H9 (cell line): ENCODE measurements around the gene ACSM4. TPM values are rescaled to one million over a fixed set of nuclear protein-coding genes. Genes with fewer than 3 reads are reported as not detected.

ENCODE experiments used
- DNase-seq: peaks from one replicate; pipeline ENCODE4 v3.0.0-alpha.2; 2017
- H2AFZ ChIP-seq: one replicate; pipeline ENCODE4 v1.6.1; 2013; ENCODE audit warnings: mild to moderate bottlenecking, low read length, control low read depth, moderate library complexity
- H2AK5ac ChIP-seq: 2 replicates; pipeline ENCODE4 v1.6.1; 2013; ENCODE audit warnings: low read length, control low read depth, mixed read lengths; ENCODE audit not compliant: insufficient read length
- H2BK120ac ChIP-seq: one replicate; pipeline ENCODE4 v1.6.1; 2013; ENCODE audit warnings: low read depth, mild to moderate bottlenecking, low read length, control low read depth, inconsistent platforms; ENCODE audit not compliant: poor library complexity, severe bottlenecking
- H2BK12ac ChIP-seq: 2 replicates; pipeline ENCODE4 v1.6.1; 2013; ENCODE audit warnings: low read length, control low read depth, mixed read lengths, low read depth; ENCODE audit not compliant: insufficient read length
- H2BK15ac ChIP-seq: 2 replicates; pipeline ENCODE4 v1.6.1; 2013; ENCODE audit warnings: low read depth, low read length, control low read depth
- H2BK20ac ChIP-seq: one replicate; pipeline ENCODE4 v1.6.1; 2013; ENCODE audit warnings: low read depth, mild to moderate bottlenecking, low read length, control low read depth, inconsistent platforms; ENCODE audit not compliant: poor library complexity, severe bottlenecking
- H2BK5ac ChIP-seq: 2 replicates; pipeline ENCODE4 v1.6.1; 2013; ENCODE audit warnings: low read length, control low read depth, mixed read lengths; ENCODE audit not compliant: insufficient read length
- H3K14ac ChIP-seq: 2 replicates; pipeline ENCODE4 v1.6.1; 2013; ENCODE audit warnings: low read length, control low read depth; ENCODE audit not compliant: insufficient read depth
- H3K18ac ChIP-seq: 2 replicates; pipeline ENCODE4 v1.6.1; 2013; ENCODE audit warnings: low read depth, mild to moderate bottlenecking, mixed read lengths, low read length, control low read depth; ENCODE audit not compliant: insufficient read length
- H3K23ac ChIP-seq: 2 replicates; pipeline ENCODE4 v1.6.1; 2013; ENCODE audit warnings: low read length, control low read depth, mixed read lengths, low read depth; ENCODE audit not compliant: insufficient read length
- H3K23me2 ChIP-seq: 2 replicates; pipeline ENCODE4 v1.6.1; 2013; ENCODE audit warnings: low read depth, mild to moderate bottlenecking, mixed read lengths, low read length, control low read depth; ENCODE audit not compliant: insufficient read length, poor library complexity, severe bottlenecking
- H3K27ac ChIP-seq: 2 replicates; pipeline ENCODE4 v1.5.1; 2013; ENCODE audit warnings: low read length, control low read depth, mixed read lengths, low read depth; ENCODE audit not compliant: insufficient read length
- H3K27me3 ChIP-seq: 2 replicates; pipeline ENCODE4 v1.6.1; 2013; ENCODE audit warnings: low read length, control low read depth, inconsistent platforms; ENCODE audit not compliant: insufficient read depth
- H3K4ac ChIP-seq: 2 replicates; pipeline ENCODE4 v1.6.1; 2013; ENCODE audit warnings: low read depth, mild to moderate bottlenecking, control low read depth, inconsistent platforms, low read length, moderate library complexity
- H3K4me1 ChIP-seq: 2 replicates; pipeline ENCODE4 v1.6.1; 2013; ENCODE audit warnings: low read length, control low read depth, inconsistent platforms; ENCODE audit not compliant: insufficient read depth
- H3K4me2 ChIP-seq: 2 replicates; pipeline ENCODE4 v1.6.1; 2013; ENCODE audit warnings: low read length, control low read depth, mixed read lengths; ENCODE audit not compliant: insufficient read length, insufficient read depth
- H3K56ac ChIP-seq: 2 replicates; pipeline ENCODE4 v1.6.1; 2013; ENCODE audit warnings: low read depth, mild to moderate bottlenecking, mixed read lengths, low read length, control low read depth; ENCODE audit not compliant: insufficient read length
- H3K79me1 ChIP-seq: 2 replicates; pipeline ENCODE4 v1.6.1; 2013; ENCODE audit warnings: low read depth, mild to moderate bottlenecking, moderate library complexity, low read length, control low read depth, inconsistent platforms; ENCODE audit not compliant: insufficient read depth, poor library complexity, severe bottlenecking
- H3K79me2 ChIP-seq: 2 replicates; pipeline ENCODE4 v1.6.1; 2013; ENCODE audit warnings: low read length, control low read depth, inconsistent platforms; ENCODE audit not compliant: insufficient read depth
- H3K9ac ChIP-seq: 2 replicates; pipeline ENCODE4 v1.6.1; 2013; ENCODE audit warnings: low read length, control low read depth, mixed read lengths; ENCODE audit not compliant: insufficient read length; ENCODE audit errors: extremely low read depth
- H3K9me3 ChIP-seq: one replicate; pipeline ENCODE4 v1.6.1; 2013; ENCODE audit warnings: low read depth, low read length, inconsistent platforms; ENCODE audit not compliant: control insufficient read depth
- H3T11ph ChIP-seq: one replicate; pipeline ENCODE4 v1.6.1; 2013; ENCODE audit warnings: mild to moderate bottlenecking, low read length, control low read depth, inconsistent platforms
- H4K20me1 ChIP-seq: one replicate; pipeline ENCODE4 v1.6.1; 2013; ENCODE audit not compliant: control insufficient read depth, insufficient read length, insufficient read depth
- H4K5ac ChIP-seq: 2 replicates; pipeline ENCODE4 v1.6.1; 2013; ENCODE audit warnings: low read depth, mild to moderate bottlenecking, mixed read lengths, low read length, control low read depth; ENCODE audit not compliant: insufficient read length
- H4K8ac ChIP-seq: replicated peaks from 2 replicates; pipeline ENCODE4 v1.6.1; 2013; ENCODE audit warnings: low read length, control low read depth, mixed read lengths, low read depth; ENCODE audit not compliant: insufficient read length
- H4K91ac ChIP-seq: 2 replicates; pipeline ENCODE4 v1.6.1; 2013; ENCODE audit warnings: low read depth, mild to moderate bottlenecking, moderate library complexity, mixed read lengths, low read length, control low read depth; ENCODE audit not compliant: insufficient read length
- H3K27ac Mint-ChIP-seq, 3 experiments: 2 replicates in 2 of 3; 3 replicates in 1 of 3; pipeline ENCODE4 v1.8.0; 2020 to 2021; ENCODE audit warnings: mixed read lengths in 3 of 3, mild to moderate bottlenecking in 1 of 3, moderate library complexity in 1 of 3
- H3K27me3 Mint-ChIP-seq: 2 replicates; pipeline ENCODE4 v1.8.0; 2021; ENCODE audit warnings: low read depth, mild to moderate bottlenecking, moderate library complexity, mixed read lengths
- H3K36me3 Mint-ChIP-seq, 3 experiments: 2 replicates in 2 of 3; 3 replicates in 1 of 3; pipeline ENCODE4 v1.8.0; 2020 to 2021; ENCODE audit warnings: low read depth in 3 of 3, mixed read lengths in 3 of 3; ENCODE audit not compliant: insufficient read depth in 1 of 3
- H3K4me1 Mint-ChIP-seq, 2 experiments: 2 replicates each; pipeline ENCODE4 v1.8.0; 2020; ENCODE audit warnings: mixed read lengths in 2 of 2
- H3K4me3 Mint-ChIP-seq, 2 experiments: 2 replicates in 1 of 2; 3 replicates in 1 of 2; pipeline ENCODE4 v1.8.0; 2020 to 2021; ENCODE audit warnings: mild to moderate bottlenecking in 2 of 2, mixed read lengths in 2 of 2, moderate library complexity in 1 of 2
- H3K9me3 Mint-ChIP-seq, 2 experiments: 2 replicates in 1 of 2; 3 replicates in 1 of 2; pipeline ENCODE4 v1.8.0; 2020; ENCODE audit warnings: mild to moderate bottlenecking in 2 of 2, mixed read lengths in 2 of 2, moderate library complexity in 1 of 2
- CTCF ChIP-seq: fragments of 200-600 bp; sonication (generic); conservative IDR thresholded peaks from 3 replicates; pipeline ENCODE4 v1.8.0; 2021; ENCODE audit warnings: antibody characterized with exemption, mild to moderate bottlenecking
- WGBS: extraction: QIAGEN DNeasy Blood & Tissue Kit; methylation state at CpG from one replicate; pipeline ENCODE4 v1.1.7; 2013; ENCODE audit warnings: missing lambda C conversion rate, low lambda C conversion rate, mixed read lengths; ENCODE audit not compliant: insufficient read length; ENCODE audit errors: extremely low coverage; 5-methylcytosine and 5-hydroxymethylcytosine counted together
- total RNA-seq: library from RNA; stranded (reverse); gene quantifications from 2 replicates; pipeline ENCODE4 v1.2.1, GENCODE V29; 2021

The ACSM4 gene
- total RNA-seq, 1 experiment from 2014 or later, result not detected

DNA sequence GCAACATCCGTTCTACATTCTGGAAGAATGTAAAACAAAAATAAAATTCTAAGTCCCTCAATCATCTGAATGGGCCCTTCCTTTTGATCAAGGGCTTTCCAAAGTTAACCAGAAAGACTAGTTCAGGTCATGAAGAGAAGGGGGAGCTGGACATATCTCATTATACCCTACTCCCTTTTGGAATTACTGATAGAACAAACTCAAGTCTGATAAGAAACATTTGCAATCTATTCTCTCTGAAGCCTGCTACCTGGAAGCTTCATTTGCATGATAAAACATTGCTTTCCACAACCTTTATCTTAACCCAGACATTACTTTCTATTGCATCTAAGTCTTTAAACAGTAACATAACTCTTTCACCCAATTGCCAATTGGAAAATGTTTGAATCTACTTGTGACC lies 8.3 kb upstream of the ACSM4 start:
- Histone ChIP-seq H2BK12ac (no peak overlapping the region), H3K23me2 (no peaks in the 10 kb centered on the region), H2BK120ac (no peak overlapping the region), H2BK15ac (no peak overlapping the region), H3K4me2 (no peak overlapping the region), H3K18ac (no peak overlapping the region), H4K5ac (no peak overlapping the region), H3K9me3 (peaks cover 13% of the 10 kb centered on the region), H3K4ac (no peak overlapping the region), H3K79me1 (no peaks in the 10 kb centered on the region), H4K91ac (no peak overlapping the region), H3K79me2 (no peaks in the 10 kb centered on the region), H3K14ac (no peak overlapping the region), H3K23ac (no peak overlapping the region), H3K27me3 (no peaks in the 10 kb centered on the region), H3K4me1 (peaks cover 3% of the 10 kb centered on the region; the same call in 1 of the 2 replicates), H4K8ac (no peak overlapping the region), H3K27ac (no peak overlapping the region), H3K56ac (no peak overlapping the region), H2AFZ (no peak overlapping the region), H2BK20ac (no peak overlapping the region), H4K20me1 (no peaks in the 10 kb centered on the region), H2AK5ac (no peak overlapping the region), H3T11ph (no peak overlapping the region), H3K9ac (no peak overlapping the region), H2BK5ac (no peak overlapping the region)
- Mint-ChIP-seq H3K36me3 (peaks cover 9 to 21% (median 16%) of the 10 kb centered on the region in 3 experiments), H3K4me3 (no peak overlapping the region), H3K27me3 (peaks cover 1% of the 10 kb centered on the region), H3K4me1 (peaks cover 49 to 54% of the 10 kb centered on the region in 2 experiments), H3K27ac (peak overlapping the region; percentile 39 to 82 (median 55); a peak in 4 of 7 replicates), H3K9me3 (peaks cover 13 to 19% of the 10 kb centered on the region in 2 experiments)
- no peak for TF ChIP-seq CTCF
- no peak for DNase-seq
- WGBS, result no CpG with 5 or more reads among the region's 1 CpG
